ENCODE results near the gene INHA. TPM values are rescaled to one million over a fixed set of nuclear protein-coding genes. Genes with fewer than 3 reads are reported as not detected.

Gene INHA
- total RNA-seq, 1 donor from 2014 or later: not detected

- Mint-ChIP-seq H3K27me3 (ENCODE audit: unreplicated experiment) (peaks cover 4% of the 10 kb centered on the region), H3K4me3 (ENCODE audit: unreplicated experiment) (no peak overlapping the region), H3K27ac (ENCODE audit: unreplicated experiment) (no peak overlapping the region), H3K4me1 (ENCODE audit: low read depth, unreplicated experiment) (peaks cover 10% of the 10 kb centered on the region), H3K36me3 (ENCODE audit: unreplicated experiment) (no peaks in the 10 kb centered on the region), H3K9me3 (ENCODE audit: unreplicated experiment) (peaks cover 3% of the 10 kb centered on the region)
- no peak for DNase-seq
- TF ChIP-seq CTCF (IDR thresholded peaks at IDR 0.05; ENCODE audit: partially characterized antibody, unreplicated experiment): no peak
These were observed 9.2 kb downstream of the INHA start for GRCh38 chr2:219581346-219581745.

GRCh38 chr2:219591091-219591490, 19.0 kb downstream of the INHA start:
- no peak overlapping the region for H3K27ac Mint-ChIP-seq (ENCODE audit: unreplicated experiment)
- no peaks in the 10 kb centered on the region for H3K4me1 Mint-ChIP-seq (ENCODE audit: low read depth, unreplicated experiment)
- DNase-seq: no peak
- H3K9me3 Mint-ChIP-seq (ENCODE audit: unreplicated experiment): no peaks in the 10 kb centered on the region
- no peaks in the 10 kb centered on the region for H3K36me3 Mint-ChIP-seq (ENCODE audit: unreplicated experiment)
- no peak for TF ChIP-seq CTCF (IDR thresholded peaks at IDR 0.05; ENCODE audit: partially characterized antibody, unreplicated experiment)
- peaks cover 5% of the 10 kb centered on the region for H3K27me3 Mint-ChIP-seq (ENCODE audit: unreplicated experiment)
- no peak overlapping the region for H3K4me3 Mint-ChIP-seq (ENCODE audit: unreplicated experiment)

- no peak for DNase-seq
These were observed 20.6 kb downstream of the INHA start for GRCh38 chr2:219592736-219593135.

GRCh38 chr2:219593154-219593553, 21.0 kb downstream of the INHA start:
- Mint-ChIP-seq H3K4me1 (ENCODE audit: low read depth, unreplicated experiment) (peaks cover 2% of the 10 kb centered on the region), H3K27me3 (ENCODE audit: unreplicated experiment) (peaks cover 5% of the 10 kb centered on the region), H3K27ac (ENCODE audit: unreplicated experiment) (no peak overlapping the region), H3K9me3 (ENCODE audit: unreplicated experiment) (no peaks in the 10 kb centered on the region), H3K36me3 (ENCODE audit: unreplicated experiment) (no peaks in the 10 kb centered on the region), H3K4me3 (ENCODE audit: unreplicated experiment) (no peak overlapping the region)
- no peak for TF ChIP-seq CTCF (IDR thresholded peaks at IDR 0.05; ENCODE audit: partially characterized antibody, unreplicated experiment)
- DNase-seq: no peak

More at GRCh38 chr2:219592736-219593135, 20.6 kb downstream of the INHA start:
- no peak overlapping the region for H3K4me3 Mint-ChIP-seq (ENCODE audit: unreplicated experiment)
- H3K27ac Mint-ChIP-seq (ENCODE audit: unreplicated experiment): no peak overlapping the region
- peaks cover 5% of the 10 kb centered on the region for H3K27me3 Mint-ChIP-seq (ENCODE audit: unreplicated experiment)
- no peak for TF ChIP-seq CTCF (IDR thresholded peaks at IDR 0.05; ENCODE audit: partially characterized antibody, unreplicated experiment)
- H3K9me3 Mint-ChIP-seq (ENCODE audit: unreplicated experiment): no peaks in the 10 kb centered on the region
- no peaks in the 10 kb centered on the region for H3K36me3 Mint-ChIP-seq (ENCODE audit: unreplicated experiment)
- H3K4me1 Mint-ChIP-seq (ENCODE audit: low read depth, unreplicated experiment): peaks cover 2% of the 10 kb centered on the region

GRCh38 chr2:219595256-219595655, 23.1 kb downstream of the INHA start:
- no peaks in the 10 kb centered on the region for H3K9me3 Mint-ChIP-seq (ENCODE audit: unreplicated experiment)
- peaks cover 5% of the 10 kb centered on the region for H3K27me3 Mint-ChIP-seq (ENCODE audit: unreplicated experiment)
- TF ChIP-seq CTCF (IDR thresholded peaks at IDR 0.05; ENCODE audit: partially characterized antibody, unreplicated experiment): no peak
- H3K27ac Mint-ChIP-seq (ENCODE audit: unreplicated experiment): no peak overlapping the region
- H3K4me1 Mint-ChIP-seq (ENCODE audit: low read depth, unreplicated experiment): peaks cover 2% of the 10 kb centered on the region
- DNase-seq: no peak
- no peak overlapping the region for H3K4me3 Mint-ChIP-seq (ENCODE audit: unreplicated experiment)
- H3K36me3 Mint-ChIP-seq (ENCODE audit: unreplicated experiment): no peaks in the 10 kb centered on the region

Data from glutamatergic neuron (in vitro differentiated cells).